GM21381 (cell line): ENCODE measurements around the gene CST3.
"Not testable (repeated sequence)": the region's sequence is repeated elsewhere in the genome, so short reads cannot be mapped to it uniquely, and the experiment has no call there.

ENCODE experiments used
- ATAC-seq: cut with Tn5 transposase; IDR thresholded peaks from one replicate; pipeline ENCODE4 v1.9.1; 2021; ENCODE audit warnings: mild to moderate bottlenecking, moderate library complexity; ENCODE audit not compliant: unreplicated experiment

The CST3 gene

GRCh38 chr20:23662276-23662870 is 24.6 kb upstream of the CST3 start:
- no peak for ATAC-seq

- no peak for ATAC-seq
Observed at GRCh38 chr20:23661002-23661429, 23.3 kb upstream of the CST3 start.

GRCh38 chr20:23659989-23660837 is 22.5 kb upstream of the CST3 start:
- no peak for ATAC-seq

- not testable (repeated sequence) for ATAC-seq
Observed at GRCh38 chr20:23659610-23659988, 21.8 kb upstream of the CST3 start.

GRCh38 chr20:23658989-23659609 is 21.3 kb upstream of the CST3 start:
- no peak for ATAC-seq

GRCh38 chr20:23658336-23658735 is 20.6 kb upstream of the CST3 start:
- ATAC-seq = no peak

DNA sequence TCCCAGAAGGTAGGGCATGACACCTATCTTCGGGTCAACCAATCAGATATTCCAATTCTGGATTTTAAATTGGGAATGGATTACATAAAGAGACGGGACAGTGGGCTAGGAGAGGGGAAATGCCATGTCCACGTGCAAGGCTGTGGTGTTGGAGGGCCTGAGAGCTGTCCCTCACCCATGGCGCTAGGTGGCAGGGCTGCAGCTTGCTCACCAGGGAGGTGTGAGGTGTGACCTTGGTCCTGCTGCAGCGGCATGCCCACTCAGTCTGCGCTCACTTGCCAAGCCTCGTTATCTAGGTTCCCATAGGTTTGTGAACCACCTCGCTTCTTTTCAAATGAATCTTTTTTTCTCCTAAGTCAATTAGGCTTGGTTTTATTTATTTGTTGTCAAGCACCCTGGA is 19.4 kb upstream of the CST3 start:
- no peak for ATAC-seq

GRCh38 chr20:23656372-23656771 is 18.6 kb upstream of the CST3 start:
- no peak for ATAC-seq

- no peak for ATAC-seq
Observed at GRCh38 chr20:23655491-23656211, 17.9 kb upstream of the CST3 start.

- no peak for ATAC-seq
Observed at GRCh38 chr20:23654717-23655116, 17.0 kb upstream of the CST3 start.

- ATAC-seq = no peak
Observed at GRCh38 chr20:23654000-23654399, 16.2 kb upstream of the CST3 start.

- no peak for ATAC-seq
Observed at GRCh38 chr20:23653400-23653938, 15.7 kb upstream of the CST3 start.

DNA sequence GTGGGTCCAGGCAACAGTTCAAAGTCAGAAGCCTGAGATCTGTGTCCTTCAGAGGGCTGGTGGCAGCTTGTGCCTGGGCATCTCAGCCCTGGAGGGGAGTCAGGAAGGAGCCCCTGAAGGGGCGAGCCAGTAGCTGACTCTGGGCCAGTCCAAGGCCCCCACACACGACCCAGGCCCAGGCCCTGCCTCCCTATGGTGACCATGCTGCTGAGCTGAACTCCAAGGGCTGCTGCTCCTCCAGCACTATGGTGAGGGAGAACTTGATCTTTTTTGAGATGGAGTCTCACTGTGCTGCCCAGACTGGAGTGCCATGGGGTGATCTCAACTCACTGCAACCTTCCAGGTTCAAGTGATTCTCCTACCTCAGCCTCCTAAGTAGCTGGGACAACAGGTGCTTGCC is 15.2 kb upstream of the CST3 start:
- no peak for ATAC-seq

- no peak for ATAC-seq
Observed at GRCh38 chr20:23652371-23652770, 14.6 kb upstream of the CST3 start.

DNA sequence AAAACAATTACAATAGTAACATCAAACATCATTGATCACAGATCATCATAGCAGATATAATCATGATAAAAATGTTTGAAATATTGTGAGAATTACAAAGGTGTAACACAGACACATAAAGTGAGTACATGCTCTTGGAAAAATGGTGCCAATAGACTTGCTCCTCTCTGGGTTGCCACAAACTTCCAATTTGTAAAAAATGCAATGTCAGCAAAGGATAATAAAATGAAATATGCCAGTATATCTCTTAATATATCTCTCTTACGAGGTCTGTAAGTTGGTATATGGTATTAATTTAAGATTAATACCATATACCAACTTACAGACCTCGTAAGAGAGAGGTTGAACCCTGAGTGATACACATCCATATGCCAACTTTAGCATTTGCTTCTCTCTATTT is 13.4 kb upstream of the CST3 start:
- no peak for ATAC-seq

DNA sequence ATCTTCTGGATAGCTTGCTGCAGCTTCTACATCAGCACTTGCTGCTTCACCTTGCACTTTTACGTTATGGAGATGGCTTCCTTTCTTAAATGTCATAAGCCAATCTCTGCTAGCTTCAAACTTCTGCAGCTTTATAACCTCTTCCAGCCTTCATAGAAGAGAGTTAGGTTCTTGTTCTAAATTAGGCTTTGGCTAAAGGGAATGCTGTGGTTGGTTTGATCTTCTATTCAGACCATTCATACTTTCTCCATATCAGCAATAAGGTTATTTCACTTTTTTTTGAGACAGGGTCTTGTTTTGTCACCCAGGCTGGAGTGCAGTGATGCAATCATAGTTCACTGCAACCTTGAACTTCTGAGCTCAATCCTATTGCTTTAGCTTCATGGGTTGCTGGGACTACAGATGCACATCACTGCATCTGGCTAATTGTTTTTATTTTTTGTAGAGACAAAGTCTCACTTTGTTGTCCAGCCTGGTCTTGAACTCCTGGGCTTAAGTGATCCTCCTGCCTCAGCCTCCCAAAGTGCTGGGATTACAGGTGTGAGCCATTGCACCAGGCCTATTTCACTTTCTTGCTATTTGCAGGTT is 12.2 kb upstream of the CST3 start:
- no peak for ATAC-seq

DNA sequence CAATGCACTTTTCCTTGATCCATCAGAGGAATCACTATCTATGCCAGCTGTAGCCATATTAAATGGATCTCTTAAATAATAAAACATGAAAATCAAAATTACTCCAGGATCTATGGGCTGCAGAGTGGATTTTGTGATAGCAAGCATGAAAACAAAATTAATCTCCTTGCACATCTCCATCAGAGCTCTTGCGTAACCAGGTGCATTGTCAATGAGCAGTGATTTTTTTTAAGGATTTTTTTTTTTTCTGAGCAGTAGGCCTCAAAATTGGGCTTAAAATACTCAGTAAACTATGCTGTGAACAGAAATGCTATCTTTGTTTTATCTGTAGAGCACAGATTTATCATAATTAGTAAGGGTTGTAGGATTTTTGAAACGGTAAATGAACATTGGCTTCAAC is 11.5 kb upstream of the CST3 start:
- no peak for ATAC-seq

DNA sequence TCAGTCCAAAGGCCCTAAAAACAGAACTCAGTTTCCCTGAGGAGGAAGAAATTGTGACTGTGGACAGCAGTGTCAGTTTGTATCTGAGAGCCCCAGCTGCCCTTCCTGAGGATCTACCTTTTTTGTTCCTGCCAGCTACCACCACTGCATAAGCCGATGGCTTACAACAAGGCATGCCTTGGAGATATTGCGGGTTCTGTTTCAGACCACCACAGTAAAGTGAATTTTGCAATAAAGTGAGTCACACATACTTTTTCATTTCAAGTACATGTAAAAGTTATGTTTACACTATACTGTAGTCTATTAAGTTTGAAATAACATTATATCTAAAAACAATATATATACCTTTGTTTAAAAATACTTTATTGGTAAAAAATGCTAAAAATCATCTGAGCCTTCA is 9.6 kb upstream of the CST3 start:
- ATAC-seq = no peak

DNA sequence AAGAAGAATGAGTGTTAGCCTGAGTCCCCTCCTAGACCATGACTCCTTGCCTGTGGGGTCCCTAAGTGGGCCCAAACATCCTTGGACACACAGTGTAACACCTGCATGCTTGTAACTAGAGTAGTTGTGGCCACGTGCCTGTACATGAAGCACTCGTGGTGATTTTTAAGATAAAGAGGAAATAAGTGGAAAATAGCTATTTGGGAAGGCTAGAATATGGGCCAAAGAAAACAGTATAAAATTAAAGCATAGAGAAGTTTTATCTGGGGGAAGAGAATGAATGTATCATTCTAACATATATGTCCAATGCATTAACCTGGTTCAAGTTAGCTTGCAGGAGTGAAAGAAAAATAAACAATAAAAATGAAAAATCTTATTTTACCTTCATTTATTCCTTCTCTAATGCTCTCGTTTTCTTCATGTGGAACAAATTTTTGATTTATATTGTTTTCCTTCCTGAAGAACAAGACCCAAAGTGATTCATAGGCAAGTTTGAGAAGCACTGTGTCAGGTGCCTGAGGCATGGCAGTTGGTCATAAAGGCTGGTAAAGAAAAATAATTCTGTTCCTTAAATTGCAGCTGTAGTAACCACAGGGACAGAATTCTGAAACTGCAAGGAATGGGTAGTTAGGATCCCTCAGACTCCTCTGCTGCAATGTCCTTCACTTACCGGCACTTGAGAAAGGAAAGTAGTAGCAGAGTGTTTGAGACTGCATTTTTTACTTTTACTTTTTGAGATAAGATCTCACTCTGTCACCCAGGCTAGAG is 8.5 kb upstream of the CST3 start:
- no peak for ATAC-seq

DNA sequence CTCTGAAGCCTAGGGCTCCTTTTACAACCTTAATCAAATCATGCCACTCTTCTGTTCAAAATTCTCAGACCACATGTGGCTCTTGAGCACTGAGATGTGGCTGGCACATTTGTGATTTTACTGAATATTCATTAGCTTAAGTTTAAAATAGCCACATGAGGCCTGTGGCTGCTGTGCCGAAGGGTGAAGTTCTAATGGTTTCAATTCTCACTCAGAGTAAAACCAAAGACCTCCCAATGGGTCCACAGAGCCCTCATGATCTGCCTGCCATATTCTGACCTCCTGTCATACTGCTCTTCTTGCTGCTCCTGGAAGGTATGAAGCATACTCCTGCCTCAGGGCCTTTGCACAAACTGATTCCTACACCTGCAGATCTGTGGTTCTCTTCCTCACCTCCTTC is 7.8 kb upstream of the CST3 start:
- no peak for ATAC-seq
